ENCODE measurements around the gene KLHL3.

GRCh38 chr5:137603356-137603755 lies 132.5 kb downstream of the KLHL3 start:
- TF ChIP-seq ZBTB17 (tag by site-specific recombination; IDR thresholded peaks at IDR 0.05), result no peak
- no peak for TF ChIP-seq ZNF24 (tag by site-specific recombination; IDR thresholded peaks at IDR 0.05)
- TF ChIP-seq, protein P1, sequence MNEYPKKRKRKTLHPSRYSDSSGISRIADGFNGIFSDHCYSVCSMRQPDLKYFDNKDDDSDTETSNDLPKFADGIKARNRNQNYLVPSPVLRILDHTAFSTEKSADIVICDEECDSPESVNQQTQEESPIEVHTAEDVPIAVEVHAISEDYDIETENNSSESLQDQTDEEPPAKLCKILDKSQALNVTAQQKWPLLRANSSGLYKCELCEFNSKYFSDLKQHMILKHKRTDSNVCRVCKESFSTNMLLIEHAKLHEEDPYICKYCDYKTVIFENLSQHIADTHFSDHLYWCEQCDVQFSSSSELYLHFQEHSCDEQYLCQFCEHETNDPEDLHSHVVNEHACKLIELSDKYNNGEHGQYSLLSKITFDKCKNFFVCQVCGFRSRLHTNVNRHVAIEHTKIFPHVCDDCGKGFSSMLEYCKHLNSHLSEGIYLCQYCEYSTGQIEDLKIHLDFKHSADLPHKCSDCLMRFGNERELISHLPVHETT (tag by site-specific recombination; IDR thresholded peaks at IDR 0.05), result no peak
- TF ChIP-seq CTCF (tag by site-specific recombination; IDR thresholded peaks at IDR 0.05), result no peak
- TF ChIP-seq SCRT1 (tag by site-specific recombination; IDR thresholded peaks at IDR 0.05; ENCODE audit: borderline replicate concordance), result no peak
- TF ChIP-seq ZNF548 (tag by site-specific recombination; IDR thresholded peaks at IDR 0.05), result no peak
- TF ChIP-seq KLF9 (tag by site-specific recombination; IDR thresholded peaks at IDR 0.05; ENCODE audit: low read depth), result no peak
- TF ChIP-seq ZBTB1 (tag by site-specific recombination; IDR thresholded peaks at IDR 0.05), result no peak
- no peak for TF ChIP-seq PRDM1 (tag by site-specific recombination; IDR thresholded peaks at IDR 0.05)
- TF ChIP-seq, protein P2, sequence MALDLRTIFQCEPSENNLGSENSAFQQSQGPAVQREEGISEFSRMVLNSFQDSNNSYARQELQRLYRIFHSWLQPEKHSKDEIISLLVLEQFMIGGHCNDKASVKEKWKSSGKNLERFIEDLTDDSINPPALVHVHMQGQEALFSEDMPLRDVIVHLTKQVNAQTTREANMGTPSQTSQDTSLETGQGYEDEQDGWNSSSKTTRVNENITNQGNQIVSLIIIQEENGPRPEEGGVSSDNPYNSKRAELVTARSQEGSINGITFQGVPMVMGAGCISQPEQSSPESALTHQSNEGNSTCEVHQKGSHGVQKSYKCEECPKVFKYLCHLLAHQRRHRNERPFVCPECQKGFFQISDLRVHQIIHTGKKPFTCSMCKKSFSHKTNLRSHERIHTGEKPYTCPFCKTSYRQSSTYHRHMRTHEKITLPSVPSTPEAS (tag by site-specific recombination; IDR thresholded peaks at IDR 0.05), result no peak
- no peak for TF ChIP-seq ZNF274 (IDR thresholded peaks at IDR 0.05; ENCODE audit: low read length)
- no peak for TF ChIP-seq ZNF274 (tag by site-specific recombination; IDR thresholded peaks at IDR 0.05; ENCODE audit: borderline replicate concordance)
- no peak for TF ChIP-seq ZNF670 (tag by site-specific recombination; IDR thresholded peaks at IDR 0.05; ENCODE audit: low read depth)
